Pulmonary artery endothelial cell (primary cell): ENCODE measurements around the gene STK38L. TPM values are rescaled to one million over a fixed set of nuclear protein-coding genes. Genes with fewer than 3 reads are reported as not detected.
"Not testable (repeated sequence)": the region's sequence is repeated elsewhere in the genome, so short reads cannot be mapped to it uniquely, and the experiment has no call there.

Experiments used
- DNase-seq: peaks from one replicate; pipeline ENCODE4 v3.0.0-alpha.2; 2011; ENCODE audit warnings: low read depth, low spot score
- total RNA-seq: library from RNA; depleted of rRNA; stranded (reverse); fragments of >200 nt; gene quantifications from 2 replicates; pipeline ENCODE4 v1.2.3, GENCODE V29; 2014

STK38L gene
- total RNA-seq, 1 donor from 2014 or later: 26.6 TPM

DNA sequence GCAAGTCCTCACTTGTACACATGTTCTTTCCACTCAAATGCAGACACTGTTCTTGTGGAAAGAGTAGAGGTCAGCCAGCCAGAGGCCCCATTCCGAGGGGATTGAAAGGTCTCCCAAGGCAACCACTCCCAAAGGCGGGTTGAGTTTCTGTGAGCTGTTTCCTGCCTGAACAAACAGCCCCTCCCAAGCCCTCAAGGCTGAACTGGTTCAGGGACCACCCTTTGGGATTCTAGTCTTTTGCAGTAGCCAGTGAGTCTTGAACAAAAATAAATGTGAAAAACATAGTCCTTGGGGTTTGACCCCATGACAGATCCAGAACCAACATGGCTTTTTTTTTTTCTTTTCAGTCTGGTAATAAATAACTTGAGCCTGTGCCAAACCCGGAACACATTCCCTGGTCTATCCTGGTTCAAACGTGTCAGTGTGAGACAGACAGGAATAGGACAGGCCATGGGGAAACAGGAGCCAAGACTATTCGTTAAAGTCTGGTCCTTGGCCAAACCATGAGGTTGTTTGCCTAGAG, 17.6 kb upstream of the STK38L start:
- no peak for DNase-seq

GRCh38 chr12:27229367-27229766, 14.7 kb upstream of the STK38L start:
- no peak for DNase-seq

- not testable (repeated sequence) for DNase-seq
These were observed 12.7 kb upstream of the STK38L start for GRCh38 chr12:27231374-27231773.

DNA sequence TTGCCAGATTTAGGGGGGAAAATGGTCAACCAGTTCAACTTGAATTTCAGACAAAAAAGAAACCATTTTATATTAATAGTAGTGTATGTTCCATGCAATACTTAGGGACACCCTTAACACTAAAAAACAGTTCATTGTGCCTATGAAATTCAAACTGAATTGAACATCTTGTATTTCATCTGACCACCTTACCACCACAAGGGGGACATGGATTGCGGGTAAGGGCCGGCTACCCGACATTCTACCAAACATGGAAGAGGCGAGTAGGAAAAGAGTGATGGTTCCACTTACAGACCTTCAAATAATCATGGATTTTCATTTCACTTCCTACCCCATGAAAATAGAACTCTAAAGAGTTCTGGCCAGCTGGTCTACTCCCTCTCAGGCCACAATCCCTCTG, 10.3 kb upstream of the STK38L start:
- no peak for DNase-seq

- DNase-seq: no peak
These were observed 7.6 kb upstream of the STK38L start for GRCh38 chr12:27236498-27236897.

GRCh38 chr12:27237790-27238771, 6.0 kb upstream of the STK38L start:
- no peak for DNase-seq

DNA sequence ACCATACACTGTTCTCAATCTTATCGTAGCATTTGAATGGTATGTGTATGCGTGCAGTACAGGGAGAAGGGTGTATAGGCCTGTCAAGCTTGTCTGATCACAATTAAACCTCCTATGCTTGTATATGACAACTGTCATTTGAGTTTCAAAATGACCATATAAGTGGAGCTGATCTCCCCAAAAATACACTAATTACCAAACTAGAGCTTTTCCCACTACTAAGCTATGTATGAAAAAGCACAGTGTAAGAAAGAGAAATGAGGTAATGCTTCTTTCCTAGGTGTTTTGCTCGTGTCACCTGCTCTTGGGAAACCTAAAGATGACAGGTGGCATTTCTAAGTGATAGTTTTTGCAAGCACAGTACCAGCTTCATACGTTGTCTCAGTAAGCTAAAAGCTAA, 1.1 kb upstream of the STK38L start:
- no peak for DNase-seq

DNA sequence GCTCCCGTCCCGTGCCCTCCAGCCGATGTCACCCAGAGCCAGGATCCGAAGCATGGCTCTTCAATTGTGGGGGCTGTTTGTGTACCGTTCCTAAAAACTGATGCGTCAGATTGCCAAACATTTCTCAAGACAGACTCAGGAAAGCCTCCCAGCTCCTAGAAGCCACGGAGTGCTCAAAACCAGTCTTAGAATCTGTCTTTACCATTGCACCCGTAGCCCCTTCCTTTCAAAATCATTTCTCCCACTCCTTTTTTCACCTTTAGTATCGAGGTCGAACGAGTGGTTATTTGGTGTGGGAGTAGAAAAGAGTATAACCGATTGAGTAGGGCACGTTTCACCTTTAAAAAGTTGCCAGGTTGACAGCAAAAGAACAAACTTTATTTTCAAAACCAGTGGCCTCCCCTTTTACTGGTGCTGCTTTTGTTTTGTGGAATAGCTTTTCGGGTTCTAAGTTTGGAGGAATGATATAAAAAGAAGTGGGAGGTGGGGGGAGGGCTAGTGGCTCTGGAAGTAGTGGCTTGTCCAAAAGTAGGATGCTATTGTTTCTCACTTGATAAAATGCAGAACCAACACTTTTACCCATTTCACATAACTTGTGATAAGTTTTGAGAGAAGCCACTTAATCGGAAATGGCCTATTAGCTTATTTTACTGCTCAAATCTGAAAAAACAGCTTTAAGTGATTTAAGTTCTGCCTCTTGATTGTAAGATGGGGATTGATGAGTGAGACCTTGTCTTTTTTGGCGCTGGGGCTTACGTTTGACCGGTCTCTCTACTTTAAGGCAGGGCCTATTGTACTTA, 803 bp downstream of the STK38L start:
- no peak for DNase-seq

DNA sequence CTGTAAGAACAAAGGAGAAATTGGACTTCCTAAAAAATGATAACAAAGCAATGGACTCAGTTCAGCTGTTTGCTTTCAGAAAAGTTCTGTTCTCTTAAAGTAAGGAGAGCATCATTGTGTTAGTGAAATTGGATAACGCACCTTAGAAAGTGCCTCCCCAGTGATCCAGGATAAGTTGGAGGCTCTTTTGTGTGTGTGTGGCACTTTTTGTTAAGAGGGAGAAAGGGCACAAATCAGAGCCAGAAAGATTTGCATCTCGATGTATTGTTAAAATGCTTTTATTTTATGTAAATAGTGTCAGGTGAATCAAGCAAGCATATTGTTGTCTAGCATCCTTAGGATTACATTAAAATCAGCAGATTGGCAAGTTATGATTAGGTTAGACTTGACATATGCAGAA, 2.1 kb downstream of the STK38L start:
- DNase-seq: no peak

- no peak for DNase-seq
These were observed 2.7 kb downstream of the STK38L start for GRCh38 chr12:27246774-27247173.

GRCh38 chr12:27252934-27253333, 8.8 kb downstream of the STK38L start:
- DNase-seq: no peak

GRCh38 chr12:27253347-27253746, 9.3 kb downstream of the STK38L start:
- no peak for DNase-seq

DNA sequence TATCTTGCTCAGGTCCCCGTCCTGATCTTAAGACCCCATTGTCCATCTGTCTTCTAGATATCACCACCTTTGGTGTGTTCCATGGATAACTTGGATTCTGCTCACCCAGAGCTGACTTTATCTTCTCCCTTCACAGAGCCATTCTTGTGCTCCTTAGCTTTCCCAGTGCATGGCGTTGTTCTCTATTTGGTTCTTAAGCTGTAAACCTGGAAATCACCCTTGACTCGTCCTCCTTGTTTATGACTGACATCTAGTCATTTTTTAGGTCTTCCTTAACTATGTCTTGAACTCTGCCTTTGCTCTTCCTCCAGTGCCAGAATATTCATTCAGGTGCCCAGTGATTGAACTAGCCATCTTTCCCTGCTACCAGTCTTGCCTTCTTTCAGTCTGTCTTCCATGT, 11.7 kb downstream of the STK38L start:
- DNase-seq: no peak

DNA sequence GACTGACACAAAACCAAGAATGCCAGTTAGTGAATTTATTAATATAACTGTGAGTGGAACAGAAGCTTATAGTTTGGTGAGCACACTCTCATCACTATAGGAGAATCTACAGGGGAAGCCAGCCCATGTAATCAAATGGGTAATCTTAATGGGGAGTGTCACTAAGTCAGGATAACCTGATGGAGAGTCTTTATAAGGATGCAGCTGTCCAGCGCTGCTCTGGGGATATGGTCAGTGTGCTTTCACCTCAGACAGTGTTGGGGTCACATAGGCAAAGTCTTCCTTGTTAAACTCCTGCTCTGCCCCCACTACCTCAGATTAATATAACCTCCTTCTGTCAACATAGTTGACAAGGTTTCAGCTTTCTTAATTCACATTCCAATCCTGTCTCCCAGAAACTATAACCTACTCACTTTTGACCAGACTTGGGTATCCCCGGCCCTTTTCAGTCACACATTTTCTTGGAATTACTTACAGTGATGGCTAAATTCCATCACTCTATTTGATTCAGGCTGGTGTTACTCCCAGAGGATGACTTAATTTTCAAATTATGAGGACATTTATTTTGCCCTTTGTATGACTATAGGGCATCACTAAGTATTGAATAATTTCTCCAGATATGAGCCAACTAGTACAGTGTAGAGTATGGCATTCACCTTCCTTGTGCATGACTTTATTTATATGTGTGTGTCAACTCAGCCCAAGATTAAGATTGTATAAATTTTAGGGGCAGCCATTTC, 13.2 kb downstream of the STK38L start:
- no peak for DNase-seq

- no peak for DNase-seq
These were observed 16.7 kb downstream of the STK38L start for GRCh38 chr12:27260746-27261145.

DNA sequence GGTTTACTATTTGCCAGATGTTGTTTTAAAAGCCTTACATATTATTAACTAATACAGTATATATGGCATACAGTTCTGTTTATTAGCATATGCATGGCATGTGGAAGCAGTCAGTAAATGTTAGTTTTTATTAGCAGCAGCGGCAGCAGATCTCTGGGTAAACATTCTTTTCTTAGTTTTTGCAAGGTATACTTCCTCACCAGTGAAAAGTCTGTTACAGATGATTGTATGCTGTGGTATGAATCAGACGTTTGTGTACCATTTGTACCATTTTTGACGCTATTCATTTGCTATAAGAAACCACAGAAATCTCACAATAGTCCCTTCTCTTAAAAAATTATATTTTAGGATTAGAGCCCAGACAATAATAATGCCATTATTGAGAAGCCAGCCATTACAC, 17.8 kb downstream of the STK38L start:
- DNase-seq: no peak

DNA sequence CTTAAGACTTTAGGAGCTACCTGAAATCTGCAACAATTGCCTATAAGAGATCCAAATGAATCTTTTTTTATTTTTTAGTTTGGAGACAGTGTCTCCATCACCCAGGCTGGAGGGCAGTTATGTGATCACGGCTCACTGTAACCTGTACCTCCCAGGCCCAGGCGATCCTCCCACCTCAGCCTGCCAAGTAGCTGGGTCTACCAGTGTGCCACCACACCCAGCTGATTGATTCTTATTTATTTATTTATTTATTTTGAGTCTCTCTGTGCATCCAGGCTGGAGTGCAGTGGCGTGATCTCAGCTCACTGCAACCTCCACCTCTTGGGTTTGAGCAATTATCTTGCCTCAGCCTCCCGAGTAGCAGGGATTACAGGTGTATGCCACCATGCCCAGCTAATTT, 26.1 kb downstream of the STK38L start:
- no peak for DNase-seq

DNA sequence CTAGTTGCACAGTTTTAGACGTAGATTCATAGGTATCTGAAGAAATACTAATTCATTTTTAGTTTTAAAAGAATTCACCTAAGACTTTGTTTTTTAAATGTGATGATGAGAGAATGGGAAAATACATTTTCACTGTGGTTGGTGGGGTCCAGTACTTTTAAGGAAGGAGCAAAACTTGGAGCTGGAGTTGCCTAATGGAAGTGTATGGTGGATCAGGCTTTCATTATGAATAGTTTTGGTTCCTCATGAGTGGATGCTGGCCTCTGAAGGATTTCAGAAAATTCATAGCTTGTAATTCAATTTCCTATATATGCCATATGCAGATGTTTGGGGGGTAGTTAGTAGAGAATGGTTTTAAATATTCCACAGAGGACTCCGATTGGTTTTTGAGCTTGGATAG, 27.1 kb downstream of the STK38L start:
- no peak for DNase-seq

DNA sequence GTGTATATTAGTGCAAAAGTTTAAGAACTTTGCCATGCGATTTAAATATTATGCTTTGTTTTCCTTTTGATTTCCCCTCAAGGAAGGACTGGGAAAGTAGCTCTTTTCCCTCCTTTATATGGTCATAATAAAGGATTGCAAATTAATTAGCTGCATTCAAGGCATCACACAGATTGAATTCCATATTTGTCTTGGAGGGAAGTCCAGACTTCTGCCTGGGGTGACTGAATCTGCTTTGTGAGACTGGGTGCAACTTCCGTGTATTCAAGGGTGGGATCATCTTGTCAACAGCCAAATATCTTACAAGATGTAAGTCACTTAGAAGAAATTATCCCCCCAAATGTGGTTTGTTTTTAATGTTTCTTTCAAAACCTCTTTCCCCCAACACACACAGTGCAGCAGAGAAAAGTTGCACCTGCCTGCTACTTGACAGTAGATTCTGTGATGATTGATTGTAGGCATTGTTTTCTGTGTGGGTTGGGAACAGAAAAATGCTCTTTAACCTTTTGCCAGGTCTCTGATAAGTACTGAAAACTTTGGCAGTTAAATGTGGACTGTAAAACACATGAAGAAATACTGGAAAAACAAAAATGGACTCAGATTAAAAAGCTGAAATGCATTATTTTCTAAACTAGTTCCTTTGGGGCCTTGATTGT, 28.4 kb downstream of the STK38L start:
- no peak for DNase-seq

DNA sequence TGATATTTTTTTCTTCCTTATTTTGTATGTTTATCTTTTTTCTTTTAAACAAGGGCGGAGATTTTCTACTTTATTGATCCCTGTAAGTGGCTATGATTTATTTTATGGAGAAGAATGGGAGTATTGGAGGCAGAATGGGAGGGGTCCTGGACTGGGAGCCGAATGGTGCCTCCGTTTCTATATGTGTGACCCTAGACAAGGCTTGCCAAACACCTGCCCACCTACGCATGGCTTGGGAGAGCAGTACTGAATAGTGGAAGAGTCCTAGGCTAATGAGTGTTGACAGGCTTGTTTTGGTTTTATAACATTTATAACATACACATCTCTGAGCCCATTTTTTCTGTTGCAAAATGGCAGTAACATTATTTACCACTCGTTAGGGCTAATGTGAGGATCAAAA, 29.0 kb downstream of the STK38L start:
- no peak for DNase-seq

- no peak for DNase-seq
These were observed 30.6 kb downstream of the STK38L start for GRCh38 chr12:27274706-27275105.
